ENCODE results near the gene RP9. TPM values are rescaled to one million over a fixed set of nuclear protein-coding genes. Genes with fewer than 3 reads are reported as not detected.

The RP9 gene
- total and polyA plus RNA-seq, 9 of the 15 experiments (the other 6 are each of a cell fraction or from before 2014, with no cell fraction given) = 10.7 to 44.8 (median 33.4) TPM

DNA sequence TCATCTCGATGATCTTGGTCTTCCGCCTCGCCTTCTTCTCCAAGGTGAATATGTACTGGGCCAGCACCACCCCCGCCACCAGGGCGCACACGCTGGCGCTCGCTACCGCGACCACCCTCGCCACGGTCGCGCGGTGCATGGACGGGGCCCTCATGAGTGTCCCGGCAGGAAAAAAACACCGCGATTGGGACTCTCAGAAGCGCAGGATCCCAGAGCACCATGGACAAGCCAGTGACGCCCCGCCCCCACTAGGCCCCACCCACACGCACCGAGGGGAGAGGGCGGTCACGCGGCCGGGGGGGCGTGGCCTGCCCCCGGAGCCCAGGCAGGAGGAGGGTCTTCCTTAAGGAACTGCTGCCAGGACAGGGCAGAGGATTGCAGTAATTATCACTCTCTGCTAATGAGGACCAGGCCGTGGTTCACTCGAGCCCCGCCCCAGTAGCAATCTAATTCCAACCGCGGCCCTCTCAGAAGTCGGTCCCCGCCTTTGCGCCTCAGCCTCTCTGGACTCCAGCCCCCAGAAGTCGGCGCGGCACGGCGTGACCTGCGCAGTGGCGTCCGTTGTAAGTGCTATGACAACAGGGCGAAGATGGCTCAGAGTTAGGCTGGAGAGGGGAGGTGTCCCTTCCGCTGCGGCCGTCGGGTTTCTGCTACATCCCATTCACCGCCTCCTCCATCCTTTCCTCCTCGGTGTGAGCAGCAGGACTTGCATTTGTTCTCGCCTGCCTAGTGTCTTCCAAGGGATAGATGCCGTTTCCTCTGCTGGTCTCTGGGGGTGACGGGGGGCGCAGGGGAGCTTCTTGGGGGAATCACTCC lies 20.0 kb upstream of the RP9 start, which contains the start of gene BBS9:
Gene BBS9, plus strand, starts transcription at position 575 of the 816 bp plus-strand sequence. CDS start 16,689 bp downstream, outside the sequence.
- WGBS (ENCODE audit: insufficient coverage, low coverage, missing lambda C conversion rate) = under 1% methylated on average over 54 of the region's 57 CpGs
- ChIA-PET POLR2A (interaction anchor here (0.8 kb wide), 1 partner anchor 21 kb away, joined by 6 read pairs; no protein-coding TSS in a partner anchor), CTCF (ENCODE audit: low intra/inter-chr PET ratio) (no interaction called here)
- Histone ChIP-seq H3K27ac (ENCODE audit: extremely low read depth, low read depth, low read length) (peak within 1 kb of the TSS; percentile 79), H3K4me3 (peak within 1 kb of the TSS; percentile 60), H3K9ac (ENCODE audit: insufficient read depth in 1 of 2, low read depth in 2 of 2, low read length in 2 of 2) (peak within 1 kb of the TSS; percentile 77 to 94), H3K9me3 (replicated peaks; ENCODE audit: control insufficient read depth, insufficient read depth, low read depth, low read length) (no peaks in the 10 kb centered on the region), H3K4me2 (ENCODE audit: insufficient read depth, low read length) (peak within 1 kb of the TSS; percentile 87), H3K79me2 (ENCODE audit: control insufficient read depth, insufficient read depth, low read length) (no peaks in the 10 kb centered on the region), H3K36me3 (ENCODE audit: control insufficient read depth, insufficient read depth, low read length) (no peaks in the 10 kb centered on the region), H3K27me3 (ENCODE audit: control insufficient read depth in 2 of 2, insufficient read depth in 2 of 2, low read length in 2 of 2) (no peaks in the 10 kb centered on the region), H3K4me1 (replicated peaks in 1 of 2; ENCODE audit: control insufficient read depth in 2 of 2, insufficient read depth in 2 of 2, low read length in 2 of 2) (peaks cover 4 to 6% of the 10 kb centered on the region in 2 experiments; a peak in 3 of 5 replicates), H2AFZ (ENCODE audit: low read depth, low read length) (peak within 1 kb of the TSS; percentile 95), H3K9me1 (ENCODE audit: control insufficient read depth, insufficient read depth, low read length) (no peaks in the 10 kb centered on the region), H4K20me1 (replicated peaks; ENCODE audit: control insufficient read depth, insufficient read depth, low read length) (no peaks in the 10 kb centered on the region)
- ATAC-seq = peak; percentile 99
- peak; percentile 97 for DNase-seq (ENCODE audit: extremely low read depth in 1 of 4, low spot score in 3 of 4)
- FAIRE-seq = peak; percentile 92
- intact Hi-C loops (cut with micrococcal nuclease) (no loop called here), in situ Hi-C loops (cut with MboI) (no loop called here)
- no TSS peak for BruUV-seq (replicated peaks)
- TF ChIP-seq ETS2 (tag; IDR thresholded peaks at IDR 0.05; ENCODE audit: borderline replicate concordance, poor library complexity, severe bottlenecking) (no peak), HNRNPK (IDR thresholded peaks at IDR 0.05; ENCODE audit: low read depth, low read length, poor library complexity, severe bottlenecking) (no peak), ETV5 (CRISPR knock-in tag; IDR thresholded peaks at IDR 0.05; ENCODE audit: low read depth) (peak; percentile 56; the same call in 1 of the 2 replicates), SAFB (IDR thresholded peaks at IDR 0.05; ENCODE audit: borderline replicate concordance, low read depth, low read length) (peak; percentile 82; the same call in 1 of the 2 replicates), POLR2H (tag; IDR thresholded peaks at IDR 0.05; ENCODE audit: low read depth) (peak; percentile 43; the same call in 1 of the 2 replicates), ZNF239 (CRISPR knock-in tag; IDR thresholded peaks at IDR 0.05) (no peak), ZNF408 (CRISPR knock-in tag; IDR thresholded peaks at IDR 0.05; ENCODE audit: low read depth) (no peak), PTTG1 (tag; IDR thresholded peaks at IDR 0.05; ENCODE audit: low read depth) (no peak), SPI1 (IDR thresholded peaks at IDR 0.05; ENCODE audit: borderline replicate concordance, low read depth, low read length) (no peak), ZBED1 (IDR thresholded peaks at IDR 0.05) (no peak), ZFPM2 (CRISPR knock-in tag; IDR thresholded peaks at IDR 0.05) (no peak), CHD1 (IDR thresholded peaks at IDR 0.05; ENCODE audit: low read length) (no peak), SIX5 (IDR thresholded peaks at IDR 0.05; ENCODE audit: borderline replicate concordance in 1 of 2, insufficient read depth in 1 of 2, low read depth in 1 of 2, low read length in 2 of 2) (peak; percentile 56 to 69; a peak in 2 of 4 replicates), SUPT5H (IDR thresholded peaks at IDR 0.05) (peak; percentile 83)
- TF ChIP-seq, protein P1, sequence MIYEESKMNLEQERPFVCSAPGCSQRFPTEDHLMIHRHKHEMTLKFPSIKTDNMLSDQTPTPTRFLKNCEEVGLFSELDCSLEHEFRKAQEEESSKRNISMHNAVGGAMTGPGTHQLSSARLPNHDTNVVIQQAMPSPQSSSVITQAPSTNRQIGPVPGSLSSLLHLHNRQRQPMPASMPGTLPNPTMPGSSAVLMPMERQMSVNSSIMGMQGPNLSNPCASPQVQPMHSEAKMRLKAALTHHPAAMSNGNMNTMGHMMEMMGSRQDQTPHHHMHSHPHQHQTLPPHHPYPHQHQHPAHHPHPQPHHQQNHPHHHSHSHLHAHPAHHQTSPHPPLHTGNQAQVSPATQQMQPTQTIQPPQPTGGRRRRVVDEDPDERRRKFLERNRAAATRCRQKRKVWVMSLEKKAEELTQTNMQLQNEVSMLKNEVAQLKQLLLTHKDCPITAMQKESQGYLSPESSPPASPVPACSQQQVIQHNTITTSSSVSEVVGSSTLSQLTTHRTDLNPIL (CRISPR knock-in tag; IDR thresholded peaks at IDR 0.05) = no peak
- TF ChIP-seq, protein P2, sequence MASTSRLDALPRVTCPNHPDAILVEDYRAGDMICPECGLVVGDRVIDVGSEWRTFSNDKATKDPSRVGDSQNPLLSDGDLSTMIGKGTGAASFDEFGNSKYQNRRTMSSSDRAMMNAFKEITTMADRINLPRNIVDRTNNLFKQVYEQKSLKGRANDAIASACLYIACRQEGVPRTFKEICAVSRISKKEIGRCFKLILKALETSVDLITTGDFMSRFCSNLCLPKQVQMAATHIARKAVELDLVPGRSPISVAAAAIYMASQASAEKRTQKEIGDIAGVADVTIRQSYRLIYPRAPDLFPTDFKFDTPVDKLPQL (IDR thresholded peaks at IDR 0.05; ENCODE audit: extremely low read depth, insufficient read length) = no peak
- TF ChIP-seq, protein P3, sequence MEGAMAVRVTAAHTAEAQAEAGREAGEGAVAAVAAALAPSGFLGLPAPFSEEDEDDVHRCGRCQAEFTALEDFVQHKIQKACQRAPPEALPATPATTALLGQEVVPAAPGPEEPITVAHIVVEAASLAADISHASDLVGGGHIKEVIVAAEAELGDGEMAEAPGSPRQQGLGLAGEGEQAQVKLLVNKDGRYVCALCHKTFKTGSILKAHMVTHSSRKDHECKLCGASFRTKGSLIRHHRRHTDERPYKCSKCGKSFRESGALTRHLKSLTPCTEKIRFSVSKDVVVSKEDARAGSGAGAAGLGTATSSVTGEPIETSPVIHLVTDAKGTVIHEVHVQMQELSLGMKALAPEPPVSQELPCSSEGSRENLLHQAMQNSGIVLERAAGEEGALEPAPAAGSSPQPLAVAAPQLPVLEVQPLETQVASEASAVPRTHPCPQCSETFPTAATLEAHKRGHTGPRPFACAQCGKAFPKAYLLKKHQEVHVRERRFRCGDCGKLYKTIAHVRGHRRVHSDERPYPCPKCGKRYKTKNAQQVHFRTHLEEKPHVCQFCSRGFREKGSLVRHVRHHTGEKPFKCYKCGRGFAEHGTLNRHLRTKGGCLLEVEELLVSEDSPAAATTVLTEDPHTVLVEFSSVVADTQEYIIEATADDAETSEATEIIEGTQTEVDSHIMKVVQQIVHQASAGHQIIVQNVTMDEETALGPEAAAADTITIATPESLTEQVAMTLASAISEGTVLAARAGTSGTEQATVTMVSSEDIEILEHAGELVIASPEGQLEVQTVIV (CRISPR knock-in tag; IDR thresholded peaks at IDR 0.05; ENCODE audit: borderline replicate concordance) = no peak
